Thymus (tissue), 11 donors: ENCODE measurements around the gene PTGER2. TPM values are rescaled to one million over a fixed set of nuclear protein-coding genes. Genes with fewer than 3 reads are reported as not detected.

Experiments used
- DNase-seq, 9 donors: peaks; one replicate each; pipeline ENCODE4 v3.0.0-alpha.2; 2013; ENCODE audit warnings: low spot score in 9 of 9, low read depth in 6 of 9, missing footprints in 1 of 9
- H3K27ac ChIP-seq, 2 donors: one replicate each; pipeline ENCODE4 v1.5.1; 2013; ENCODE audit warnings: control low read depth in 1 of 2, low read depth in 1 of 2, low read length in 1 of 2, mild to moderate bottlenecking in 1 of 2, moderate library complexity in 1 of 2
- H3K27me3 ChIP-seq, 2 donors: one replicate each; pipeline ENCODE4 v1.5.1; 2013; ENCODE audit warnings: low read length in 1 of 2; ENCODE audit not compliant: control insufficient read depth in 2 of 2, insufficient read depth in 1 of 2
- H3K36me3 ChIP-seq, 2 donors: one replicate each; pipeline ENCODE4 v1.5.1; 2013; ENCODE audit warnings: low read length in 1 of 2, mild to moderate bottlenecking in 1 of 2, moderate library complexity in 1 of 2; ENCODE audit not compliant: control insufficient read depth in 2 of 2, insufficient read depth in 2 of 2
- H3K4me1 ChIP-seq, 2 donors: one replicate each; pipeline ENCODE4 v1.5.1; 2013; ENCODE audit warnings: low read length in 2 of 2; ENCODE audit not compliant: control insufficient read depth in 2 of 2, insufficient read depth in 2 of 2
- H3K4me3 ChIP-seq, 2 donors: one replicate each; pipeline ENCODE4 v1.5.1; 2013; ENCODE audit warnings: low read length in 2 of 2, control low read depth in 1 of 2, mild to moderate bottlenecking in 1 of 2
- H3K9me3 ChIP-seq, 2 donors: one replicate each; pipeline ENCODE4 v1.5.1; 2013; ENCODE audit warnings: low read length in 1 of 2, mild to moderate bottlenecking in 1 of 2; ENCODE audit not compliant: control insufficient read depth in 2 of 2, insufficient read depth in 1 of 2
- WGBS: extraction: QIAGEN DNeasy Blood & Tissue Kit; methylation state at CpG from one replicate; pipeline ENCODE4 v1.1.7; 2013; 5-methylcytosine and 5-hydroxymethylcytosine counted together
- polyA plus RNA-seq: library from polyadenylated mRNA; stranded (reverse); fragments of 200-250 nt; gene quantifications from one replicate; pipeline ENCODE4 v1.2.3, GENCODE V29; 2013
- total RNA-seq: library from RNA; stranded (reverse); fragments of 120-200 nt; gene quantifications from one replicate; pipeline ENCODE4 v1.2.4, GENCODE V29; 2013
- donor health status: healthy.

The PTGER2 gene
- total and polyA plus RNA-seq, 2 donors, result 1.4 to 2.5 TPM

DNA sequence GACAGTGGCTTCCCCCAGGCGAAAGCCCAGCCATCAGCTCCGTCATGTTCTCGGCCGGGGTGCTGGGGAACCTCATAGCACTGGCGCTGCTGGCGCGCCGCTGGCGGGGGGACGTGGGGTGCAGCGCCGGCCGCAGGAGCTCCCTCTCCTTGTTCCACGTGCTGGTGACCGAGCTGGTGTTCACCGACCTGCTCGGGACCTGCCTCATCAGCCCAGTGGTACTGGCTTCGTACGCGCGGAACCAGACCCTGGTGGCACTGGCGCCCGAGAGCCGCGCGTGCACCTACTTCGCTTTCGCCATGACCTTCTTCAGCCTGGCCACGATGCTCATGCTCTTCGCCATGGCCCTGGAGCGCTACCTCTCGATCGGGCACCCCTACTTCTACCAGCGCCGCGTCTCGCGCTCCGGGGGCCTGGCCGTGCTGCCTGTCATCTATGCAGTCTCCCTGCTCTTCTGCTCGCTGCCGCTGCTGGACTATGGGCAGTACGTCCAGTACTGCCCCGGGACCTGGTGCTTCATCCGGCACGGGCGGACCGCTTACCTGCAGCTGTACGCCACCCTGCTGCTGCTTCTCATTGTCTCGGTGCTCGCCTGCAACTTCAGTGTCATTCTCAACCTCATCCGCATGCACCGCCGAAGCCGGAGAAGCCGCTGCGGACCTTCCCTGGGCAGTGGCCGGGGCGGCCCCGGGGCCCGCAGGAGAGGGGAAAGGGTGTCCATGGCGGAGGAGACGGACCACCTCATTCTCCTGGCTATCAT is 663 bp downstream of the PTGER2 start:
- under 1% methylated on average over 63 of the region's 63 CpGs for WGBS
- Histone ChIP-seq H3K36me3 (no peaks in the 10 kb centered on the region), H3K4me3 (peak overlapping the region; percentile 48 to 54), H3K9me3 (no peaks in the 10 kb centered on the region), H3K27me3 (peaks cover 3 to 25% of the 10 kb centered on the region in 2 donors), H3K4me1 (peaks cover 15 to 35% of the 10 kb centered on the region in 2 donors), H3K27ac (no peak overlapping the region)
- peak in 4 of 9 donors; percentile 15 to 45 (median 22) for DNase-seq

DNA sequence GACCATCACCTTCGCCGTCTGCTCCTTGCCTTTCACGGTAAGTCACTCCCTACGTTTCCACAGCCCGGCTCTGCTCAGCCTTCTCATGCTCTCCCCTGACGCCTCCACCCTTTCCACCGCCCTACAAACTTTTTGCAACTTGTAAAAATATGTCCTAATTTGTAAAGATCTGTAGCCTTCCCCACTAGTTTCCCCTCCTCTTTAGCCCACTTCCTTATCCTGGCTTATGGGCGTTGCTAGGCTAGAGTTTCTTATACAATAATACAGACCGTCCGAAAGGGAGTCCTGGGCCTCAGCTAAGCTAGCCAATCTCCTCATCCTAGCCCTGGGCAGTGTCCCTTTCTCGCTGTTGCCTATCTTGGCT is 1.2 kb downstream of the PTGER2 start:
- H3K27ac ChIP-seq, result no peak overlapping the region
- H3K4me3 ChIP-seq, result peak overlapping the region; percentile 48 to 54
- H3K36me3 ChIP-seq, result no peaks in the 10 kb centered on the region
- 3% methylated on average over 11 of the region's 11 CpGs for whole genome bisulfite sequencing
- H3K27me3 ChIP-seq, result peaks cover 3 to 25% of the 10 kb centered on the region in 2 donors
- H3K4me1 ChIP-seq, result peaks cover 15 to 35% of the 10 kb centered on the region in 2 donors
- no peaks in the 10 kb centered on the region for H3K9me3 ChIP-seq
- no peak for DNase-seq

DNA sequence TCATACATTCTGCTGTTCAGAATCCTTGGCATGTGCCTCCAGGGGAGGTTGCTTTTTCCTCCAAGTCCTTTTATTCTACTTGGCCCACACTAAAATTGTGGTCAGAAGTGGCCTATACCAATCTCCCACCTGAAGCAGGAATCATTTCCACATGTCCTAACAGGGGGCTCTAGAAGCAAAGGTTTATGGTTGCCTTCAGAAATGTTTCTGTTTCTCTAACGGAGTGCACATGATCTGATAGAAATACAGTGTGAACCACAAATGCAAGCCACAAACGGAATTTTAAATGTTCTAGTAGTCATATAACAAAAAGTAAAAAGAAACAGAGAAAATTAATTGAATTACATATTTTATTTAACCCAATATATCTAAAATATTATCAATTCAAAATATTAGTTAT is 4.0 kb downstream of the PTGER2 start:
- 9% methylated on average over 2 of the region's 2 CpGs for WGBS
- H3K4me3 ChIP-seq, result no peak overlapping the region
- H3K27me3 ChIP-seq, result peaks cover 3 to 25% of the 10 kb centered on the region in 2 donors
- no peaks in the 10 kb centered on the region for H3K9me3 ChIP-seq
- H3K4me1 ChIP-seq, result peaks cover 15 to 23% of the 10 kb centered on the region in 2 donors
- peak overlapping the region in 1 of 2 donors; percentile 53 for H3K27ac ChIP-seq
- DNase-seq, result peak in 1 of 9 donors; percentile 37
- H3K36me3 ChIP-seq, result no peaks in the 10 kb centered on the region

DNA sequence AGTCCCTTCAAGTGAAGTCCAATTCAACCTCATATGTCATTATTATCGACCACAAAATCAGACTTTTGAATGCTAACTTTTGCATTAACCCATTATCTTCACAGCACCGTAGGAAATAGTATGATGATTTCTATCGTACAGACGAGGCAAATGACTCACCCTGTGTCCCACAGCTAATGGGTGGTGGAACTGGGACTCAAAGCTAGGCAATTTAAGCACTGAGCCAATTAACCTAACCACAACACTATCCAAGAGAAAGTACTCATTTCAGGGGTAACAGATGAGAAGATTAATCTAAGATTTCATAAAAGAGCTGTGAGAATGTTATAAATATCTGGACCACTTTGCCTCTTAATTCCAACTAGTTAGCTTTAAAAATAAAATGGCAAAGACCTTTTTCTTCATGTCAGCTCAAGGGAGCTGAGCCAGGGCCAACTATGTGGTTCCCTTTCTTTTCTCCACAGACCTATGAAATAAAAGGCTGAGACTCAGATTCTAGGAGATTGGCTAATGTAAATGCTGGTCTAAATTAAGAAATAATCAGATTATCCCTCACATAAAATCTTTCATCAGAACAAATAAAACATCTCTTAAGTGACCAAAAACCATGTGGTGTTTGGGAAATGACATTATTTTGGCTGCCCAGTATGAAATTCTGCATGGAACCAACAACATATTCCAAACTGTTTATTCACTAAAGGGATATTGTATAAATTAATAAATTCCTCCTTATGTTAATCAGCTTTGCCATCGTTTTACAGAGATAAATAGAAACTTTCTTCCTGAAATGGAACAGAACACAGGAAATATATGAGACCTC is 4.9 kb downstream of the PTGER2 start:
- H3K4me3 ChIP-seq, result no peak overlapping the region
- DNase-seq, result no peak

DNA sequence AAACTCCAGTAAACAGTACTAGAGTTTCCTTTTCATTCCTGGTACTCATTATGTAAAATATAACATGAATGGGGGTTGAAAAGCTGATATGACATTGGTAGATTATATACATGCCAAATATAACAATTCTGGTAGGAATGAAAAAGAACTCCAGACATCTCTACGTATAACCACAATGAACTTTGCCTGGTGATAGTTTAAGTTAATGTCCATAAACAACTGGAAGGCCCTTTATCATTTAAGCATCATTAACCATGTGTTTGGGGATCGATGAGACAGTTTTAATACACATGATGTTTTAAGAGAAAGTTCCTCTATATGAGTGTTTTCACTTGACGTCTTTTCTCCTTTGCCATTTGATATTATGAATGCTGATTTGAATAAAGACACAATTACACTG is 5.8 kb downstream of the PTGER2 start:
- WGBS, result 98% methylated on average over 3 of the region's 3 CpGs
- no peak overlapping the region for H3K4me3 ChIP-seq
- no peaks in the 10 kb centered on the region for H3K9me3 ChIP-seq
- H3K36me3 ChIP-seq, result no peaks in the 10 kb centered on the region
- no peak for DNase-seq
- H3K4me1 ChIP-seq, result peaks cover 5 to 16% of the 10 kb centered on the region in 2 donors
- H3K27me3 ChIP-seq, result peaks cover 0 to 8% of the 10 kb centered on the region in 2 donors
- H3K27ac ChIP-seq, result no peak overlapping the region

More for the DNA sequence above, 4.9 kb downstream of the PTGER2 start:
- H3K4me1 ChIP-seq, result peaks cover 12 to 18% of the 10 kb centered on the region in 2 donors
- peaks cover 3 to 17% of the 10 kb centered on the region in 2 donors for H3K27me3 ChIP-seq
- 56% methylated on average over 5 of the region's 5 CpGs for WGBS
- no peaks in the 10 kb centered on the region for H3K9me3 ChIP-seq
- no peak overlapping the region for H3K27ac ChIP-seq
- H3K36me3 ChIP-seq, result no peaks in the 10 kb centered on the region

DNA sequence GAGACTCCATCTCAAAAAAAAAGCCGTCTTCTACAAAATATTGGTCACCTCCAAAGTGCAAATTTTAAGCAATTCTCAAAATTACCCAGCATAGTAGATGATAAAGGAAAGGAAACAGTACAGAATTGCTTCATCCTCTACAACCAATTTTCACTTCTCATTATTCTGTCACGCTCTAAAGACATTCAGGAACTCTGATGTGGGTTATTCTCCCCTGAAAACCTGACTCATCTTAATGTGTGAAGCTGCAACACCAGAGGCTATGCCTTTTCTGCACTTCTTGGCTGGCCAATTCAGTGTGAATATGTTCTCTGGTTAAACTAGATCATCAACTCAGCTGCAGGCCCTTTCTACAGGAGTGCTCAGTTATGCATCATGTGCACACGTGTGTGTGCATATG is 11.0 kb downstream of the PTGER2 start:
- Histone ChIP-seq H3K27ac (no peak overlapping the region), H3K9me3 (no peaks in the 10 kb centered on the region), H3K4me3 (no peak overlapping the region), H3K36me3 (no peaks in the 10 kb centered on the region), H3K4me1 (peaks cover 2 to 3% of the 10 kb centered on the region in 2 donors), H3K27me3 (no peaks in the 10 kb centered on the region)
- 61% methylated on average over 3 of the region's 3 CpGs for WGBS
- peak in 1 of 9 donors; percentile 40 for DNase-seq

DNA sequence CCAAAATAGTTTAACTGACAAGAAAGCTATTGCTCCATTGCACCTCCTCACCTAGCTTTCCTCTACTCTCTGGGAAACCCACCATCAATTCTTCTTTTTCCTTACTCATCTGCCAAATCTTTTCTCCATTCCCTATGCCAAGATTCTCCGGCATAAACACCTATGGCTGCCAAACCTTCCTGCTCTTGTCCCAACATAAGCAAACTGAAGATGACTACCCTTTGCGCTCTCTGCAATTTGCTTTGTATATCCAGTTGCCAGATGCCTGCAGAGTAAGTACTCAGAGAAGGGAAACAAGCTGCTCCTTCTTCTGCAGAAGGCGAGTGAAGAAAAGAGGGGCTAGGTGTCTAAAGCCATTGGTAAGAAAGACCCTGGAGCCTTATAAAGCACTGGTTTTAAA is 11.5 kb downstream of the PTGER2 start:
- Histone ChIP-seq H3K27me3 (no peaks in the 10 kb centered on the region), H3K9me3 (no peaks in the 10 kb centered on the region), H3K4me1 (peaks cover 2 to 3% of the 10 kb centered on the region in 2 donors), H3K27ac (no peak overlapping the region), H3K36me3 (no peaks in the 10 kb centered on the region), H3K4me3 (no peak overlapping the region)
- DNase-seq, result no peak
- 96% methylated on average over 3 of the region's 3 CpGs for WGBS

DNA sequence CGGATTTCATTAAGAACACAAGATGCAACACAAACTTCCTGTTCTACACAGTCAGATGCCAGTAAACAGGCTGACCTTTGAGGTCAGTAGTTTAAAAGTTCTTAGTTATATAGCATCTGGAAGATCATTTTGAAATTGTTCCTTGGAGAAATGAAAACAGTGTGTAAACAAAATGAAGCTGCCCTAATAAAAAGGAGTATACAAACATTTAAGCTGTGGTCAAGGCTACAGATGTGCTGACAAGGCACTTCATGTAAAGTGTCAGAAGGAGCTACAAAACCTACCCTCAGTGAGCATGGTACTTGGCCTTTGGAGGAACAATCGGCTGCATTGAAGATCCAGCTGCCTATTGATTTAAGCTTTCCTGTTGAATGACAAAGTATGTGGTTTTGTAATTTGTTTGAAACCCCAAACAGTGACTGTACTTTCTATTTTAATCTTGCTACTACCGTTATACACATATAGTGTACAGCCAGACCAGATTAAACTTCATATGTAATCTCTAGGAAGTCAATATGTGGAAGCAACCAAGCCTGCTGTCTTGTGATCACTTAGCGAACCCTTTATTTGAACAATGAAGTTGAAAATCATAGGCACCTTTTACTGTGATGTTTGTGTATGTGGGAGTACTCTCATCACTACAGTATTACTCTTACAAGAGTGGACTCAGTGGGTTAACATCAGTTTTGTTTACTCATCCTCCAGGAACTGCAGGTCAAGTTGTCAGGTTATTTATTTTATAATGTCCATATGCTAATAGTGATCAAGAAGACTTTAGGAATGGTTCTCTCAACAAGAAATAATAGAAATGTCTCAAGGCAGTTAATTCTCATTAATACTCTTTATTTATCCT is 13.5 kb downstream of the PTGER2 start:
- H3K9me3 ChIP-seq, result no peaks in the 10 kb centered on the region
- H3K27ac ChIP-seq, result no peak overlapping the region
- 55% methylated on average over 4 of the region's 4 CpGs for WGBS
- H3K27me3 ChIP-seq, result no peaks in the 10 kb centered on the region
- H3K4me3 ChIP-seq, result no peak overlapping the region
- DNase-seq, result no peak
- H3K36me3 ChIP-seq, result no peaks in the 10 kb centered on the region
- peaks cover 2 to 3% of the 10 kb centered on the region in 2 donors for H3K4me1 ChIP-seq
